Activated T-helper 17 cell treated with anti-CD3 and anti-CD28 coated beads, Interleukin-2, amount 50 U/mL, for 72 hours (primary cell): Measurements from ENCODE around the gene TENT5C. TPM values are rescaled to one million over a fixed set of nuclear protein-coding genes. Genes with fewer than 3 reads are reported as not detected.

Experiments used
- ATAC-seq: fragments of 150-1000 bp; cut with Tn5 transposase; replicated peaks from 2 replicates; pipeline ENCODE4 v1.10.0; 2021; ENCODE audit warnings: mild to moderate bottlenecking, moderate library complexity
- H3K27ac Mint-ChIP-seq: one replicate; pipeline ENCODE4 v1.8.0; 2022; ENCODE audit warnings: mixed read lengths
- H3K27me3 Mint-ChIP-seq: one replicate; pipeline ENCODE4 v1.8.0; 2022; ENCODE audit warnings: mixed read lengths
- H3K36me3 Mint-ChIP-seq: one replicate; pipeline ENCODE4 v1.8.0; 2022; ENCODE audit warnings: low read depth, mild to moderate bottlenecking, mixed read lengths
- H3K4me1 Mint-ChIP-seq: one replicate; pipeline ENCODE4 v1.8.0; 2022; ENCODE audit warnings: mixed read lengths
- H3K4me3 Mint-ChIP-seq: one replicate; pipeline ENCODE4 v1.8.0; 2022; ENCODE audit warnings: mild to moderate bottlenecking, mixed read lengths
- H3K9me3 Mint-ChIP-seq: one replicate; pipeline ENCODE4 v1.8.0; 2022; ENCODE audit warnings: mixed read lengths
- total RNA-seq, 2 donors: library from RNA; stranded (reverse); gene quantifications; one replicate each; pipeline ENCODE4 v1.2.3, GENCODE V29; 2022

The TENT5C gene
- total RNA-seq, 2 donors from 2014 or later, result 30.2 to 37.1 TPM

GRCh38 chr1:117579221-117579906 is 26.5 kb upstream of the TENT5C start:
- Mint-ChIP-seq H3K27ac (no peak overlapping the region), H3K4me1 (no peaks in the 10 kb centered on the region), H3K4me3 (no peak overlapping the region), H3K36me3 (no peaks in the 10 kb centered on the region), H3K9me3 (no peaks in the 10 kb centered on the region), H3K27me3 (no peaks in the 10 kb centered on the region)
- no peak for ATAC-seq

- Mint-ChIP-seq H3K27ac (no peak overlapping the region), H3K27me3 (no peaks in the 10 kb centered on the region), H3K4me3 (no peak overlapping the region), H3K36me3 (no peaks in the 10 kb centered on the region), H3K9me3 (no peaks in the 10 kb centered on the region), H3K4me1 (no peaks in the 10 kb centered on the region)
- ATAC-seq, result no peak
Measured at GRCh38 chr1:117580436-117580835, 25.4 kb upstream of the TENT5C start.

- no peaks in the 10 kb centered on the region for H3K4me1 Mint-ChIP-seq
- H3K36me3 Mint-ChIP-seq, result no peaks in the 10 kb centered on the region
- no peaks in the 10 kb centered on the region for H3K9me3 Mint-ChIP-seq
- H3K27me3 Mint-ChIP-seq, result no peaks in the 10 kb centered on the region
- no peak overlapping the region for H3K4me3 Mint-ChIP-seq
- no peak for ATAC-seq
- no peak overlapping the region for H3K27ac Mint-ChIP-seq
Measured at GRCh38 chr1:117580882-117581281, 25.0 kb upstream of the TENT5C start.

GRCh38 chr1:117581391-117581943 is 24.4 kb upstream of the TENT5C start:
- no peaks in the 10 kb centered on the region for H3K9me3 Mint-ChIP-seq
- no peak overlapping the region for H3K4me3 Mint-ChIP-seq
- no peaks in the 10 kb centered on the region for H3K4me1 Mint-ChIP-seq
- ATAC-seq, result no peak
- no peak overlapping the region for H3K27ac Mint-ChIP-seq
- H3K36me3 Mint-ChIP-seq, result no peaks in the 10 kb centered on the region
- no peaks in the 10 kb centered on the region for H3K27me3 Mint-ChIP-seq

GRCh38 chr1:117582451-117582850 is 23.4 kb upstream of the TENT5C start:
- Mint-ChIP-seq H3K4me3 (no peak overlapping the region), H3K9me3 (no peaks in the 10 kb centered on the region), H3K4me1 (no peaks in the 10 kb centered on the region), H3K27ac (no peak overlapping the region), H3K27me3 (no peaks in the 10 kb centered on the region), H3K36me3 (no peaks in the 10 kb centered on the region)
- no peak for ATAC-seq

GRCh38 chr1:117583247-117583646 is 22.6 kb upstream of the TENT5C start:
- no peak overlapping the region for H3K4me3 Mint-ChIP-seq
- no peaks in the 10 kb centered on the region for H3K4me1 Mint-ChIP-seq
- no peaks in the 10 kb centered on the region for H3K27me3 Mint-ChIP-seq
- no peak overlapping the region for H3K27ac Mint-ChIP-seq
- no peak for ATAC-seq
- no peaks in the 10 kb centered on the region for H3K9me3 Mint-ChIP-seq
- no peaks in the 10 kb centered on the region for H3K36me3 Mint-ChIP-seq

GRCh38 chr1:117584181-117584580 is 21.7 kb upstream of the TENT5C start:
- no peak overlapping the region for H3K4me3 Mint-ChIP-seq
- H3K9me3 Mint-ChIP-seq, result no peaks in the 10 kb centered on the region
- peaks cover 3% of the 10 kb centered on the region for H3K27me3 Mint-ChIP-seq
- no peaks in the 10 kb centered on the region for H3K4me1 Mint-ChIP-seq
- H3K36me3 Mint-ChIP-seq, result no peaks in the 10 kb centered on the region
- H3K27ac Mint-ChIP-seq, result no peak overlapping the region
- no peak for ATAC-seq

- H3K36me3 Mint-ChIP-seq, result no peaks in the 10 kb centered on the region
- H3K4me1 Mint-ChIP-seq, result no peaks in the 10 kb centered on the region
- no peaks in the 10 kb centered on the region for H3K9me3 Mint-ChIP-seq
- no peak overlapping the region for H3K27ac Mint-ChIP-seq
- no peak for ATAC-seq
- H3K27me3 Mint-ChIP-seq, result peaks cover 3% of the 10 kb centered on the region
- H3K4me3 Mint-ChIP-seq, result no peak overlapping the region
Measured at GRCh38 chr1:117585086-117585485, 20.8 kb upstream of the TENT5C start.

- no peaks in the 10 kb centered on the region for H3K4me1 Mint-ChIP-seq
- ATAC-seq, result no peak
- H3K27me3 Mint-ChIP-seq, result peaks cover 3% of the 10 kb centered on the region
Measured at GRCh38 chr1:117586337-117586736, 19.5 kb upstream of the TENT5C start.

GRCh38 chr1:117586747-117587498 is 18.9 kb upstream of the TENT5C start:
- H3K36me3 Mint-ChIP-seq, result no peaks in the 10 kb centered on the region
- H3K9me3 Mint-ChIP-seq, result no peaks in the 10 kb centered on the region
- no peak overlapping the region for H3K4me3 Mint-ChIP-seq
- peaks cover 3% of the 10 kb centered on the region for H3K27me3 Mint-ChIP-seq
- H3K4me1 Mint-ChIP-seq, result no peaks in the 10 kb centered on the region
- ATAC-seq, result no peak
- H3K27ac Mint-ChIP-seq, result no peak overlapping the region

More at GRCh38 chr1:117586337-117586736, 19.5 kb upstream of the TENT5C start:
- no peak overlapping the region for H3K4me3 Mint-ChIP-seq
- no peaks in the 10 kb centered on the region for H3K36me3 Mint-ChIP-seq
- H3K27ac Mint-ChIP-seq, result no peak overlapping the region
- no peaks in the 10 kb centered on the region for H3K9me3 Mint-ChIP-seq

GRCh38 chr1:117587499-117588356 is 18.1 kb upstream of the TENT5C start:
- Mint-ChIP-seq H3K27me3 (peaks cover 3% of the 10 kb centered on the region), H3K9me3 (no peaks in the 10 kb centered on the region), H3K36me3 (no peaks in the 10 kb centered on the region), H3K4me1 (no peaks in the 10 kb centered on the region), H3K27ac (no peak overlapping the region), H3K4me3 (no peak overlapping the region)
- ATAC-seq, result no peak

- Mint-ChIP-seq H3K27ac (no peak overlapping the region), H3K4me3 (no peak overlapping the region), H3K9me3 (no peaks in the 10 kb centered on the region), H3K36me3 (no peaks in the 10 kb centered on the region), H3K27me3 (peaks cover 3% of the 10 kb centered on the region), H3K4me1 (no peaks in the 10 kb centered on the region)
- ATAC-seq, result no peak
Measured at GRCh38 chr1:117589544-117589943, 16.3 kb upstream of the TENT5C start.

GRCh38 chr1:117590273-117590925 is 15.4 kb upstream of the TENT5C start:
- Mint-ChIP-seq H3K36me3 (no peaks in the 10 kb centered on the region), H3K27me3 (peaks cover 3% of the 10 kb centered on the region), H3K27ac (no peak overlapping the region), H3K4me1 (no peaks in the 10 kb centered on the region), H3K4me3 (no peak overlapping the region), H3K9me3 (no peaks in the 10 kb centered on the region)
- ATAC-seq, result no peak

- Mint-ChIP-seq H3K27me3 (peaks cover 3% of the 10 kb centered on the region), H3K9me3 (no peaks in the 10 kb centered on the region), H3K27ac (no peak overlapping the region), H3K36me3 (no peaks in the 10 kb centered on the region), H3K4me1 (no peaks in the 10 kb centered on the region), H3K4me3 (no peak overlapping the region)
- ATAC-seq, result no peak
Measured at GRCh38 chr1:117591252-117591651, 14.6 kb upstream of the TENT5C start.
